Muscle of back (tissue), 13 donors: Measurements from ENCODE around the gene ZNF526. TPM values are rescaled to one million over a fixed set of nuclear protein-coding genes. Genes with fewer than 3 reads are reported as not detected.

Source experiments
- DNase-seq, 3 donors: peaks; one replicate each; pipeline versions ENCODE4 v3.0.0 to v3.0.0-alpha.2; 2013
- long read RNA-seq, 9 donors: transcript quantifications; one replicate each; lab custom pipeline, GENCODE V29; 2026
- polyA plus RNA-seq, 10 donors: library from polyadenylated mRNA; unstranded; fragments of 120-200 nt; gene quantifications; one replicate each; pipeline ENCODE4 v1.2.1, GENCODE V29; 2013; ENCODE audit not compliant: insufficient read length in 10 of 10

The ZNF526 gene, protein sequence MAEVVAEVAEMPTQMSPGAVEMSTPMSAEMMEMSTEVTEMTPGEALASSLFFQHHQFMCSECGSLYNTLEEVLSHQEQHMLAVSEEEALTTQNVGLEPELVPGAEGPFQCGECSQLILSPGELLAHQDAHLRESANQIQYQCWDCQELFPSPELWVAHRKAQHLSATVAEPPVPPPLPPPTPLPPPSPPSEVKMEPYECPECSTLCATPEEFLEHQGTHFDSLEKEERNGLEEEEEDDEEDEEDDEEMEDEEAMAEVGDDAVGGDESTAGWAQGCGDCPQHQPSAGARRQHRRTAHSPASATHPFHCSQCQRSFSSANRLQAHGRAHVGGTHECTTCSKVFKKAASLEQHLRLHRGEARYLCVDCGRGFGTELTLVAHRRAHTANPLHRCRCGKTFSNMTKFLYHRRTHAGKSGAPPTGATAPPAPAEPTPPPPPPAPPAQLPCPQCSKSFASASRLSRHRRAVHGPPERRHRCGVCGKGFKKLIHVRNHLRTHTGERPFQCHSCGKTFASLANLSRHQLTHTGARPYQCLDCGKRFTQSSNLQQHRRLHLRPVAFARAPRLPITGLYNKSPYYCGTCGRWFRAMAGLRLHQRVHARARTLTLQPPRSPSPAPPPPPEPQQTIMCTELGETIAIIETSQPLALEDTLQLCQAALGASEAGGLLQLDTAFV
- 1 to 10 TPM; 4.5 to 8.5 (median 5.9) TPM for polyA plus RNA-seq
- long read RNA-seq, donor 1, full-length matches to known transcripts = 3 of 3 reads
- long read RNA-seq, donor 1, partial matches to known transcripts = 0 of 3 reads
- long read RNA-seq, donor 1, other reads (novel, unspliced or antisense) = 0 of 3 reads
- long read RNA-seq, donor 2, full-length matches to known transcripts = 2 of 2 reads
- long read RNA-seq, donor 2, partial matches to known transcripts = 0 of 2 reads
- long read RNA-seq, donor 2, other reads (novel, unspliced or antisense) = 0 of 2 reads
- long read RNA-seq, donor 3 = 0 reads
- long read RNA-seq, donor 4 = 0 reads
- long read RNA-seq, donor 5, full-length matches to known transcripts = 3 of 3 reads
- long read RNA-seq, donor 5, partial matches to known transcripts = 0 of 3 reads
- long read RNA-seq, donor 5, other reads (novel, unspliced or antisense) = 0 of 3 reads
- long read RNA-seq, donor 6, full-length matches to known transcripts = 1 of 1 reads
- long read RNA-seq, donor 6, partial matches to known transcripts = 0 of 1 reads
- long read RNA-seq, donor 6, other reads (novel, unspliced or antisense) = 0 of 1 reads
- long read RNA-seq, donor 7, full-length matches to known transcripts = 1 of 1 reads
- long read RNA-seq, donor 7, partial matches to known transcripts = 0 of 1 reads
- long read RNA-seq, donor 7, other reads (novel, unspliced or antisense) = 0 of 1 reads
- long read RNA-seq, donor 8, full-length matches to known transcripts = 4 of 11 reads
- long read RNA-seq, donor 8, partial matches to known transcripts = 0 of 11 reads
- long read RNA-seq, donor 8, other reads (novel, unspliced or antisense) = 7 of 11 reads
- long read RNA-seq, donor 9, full-length matches to known transcripts = 1 of 1 reads
- long read RNA-seq, donor 9, partial matches to known transcripts = 0 of 1 reads
- long read RNA-seq, donor 9, other reads (novel, unspliced or antisense) = 0 of 1 reads

- DNase-seq = peak; percentile 98 to 99 (median 99)
Observed at GRCh38 chr19:42219812-42220750, at the start of gene ZNF526. ZNF526 (plus strand) TSS chr19:42220312; CDS start chr19:42224404, 4,092 bp downstream.

DNA sequence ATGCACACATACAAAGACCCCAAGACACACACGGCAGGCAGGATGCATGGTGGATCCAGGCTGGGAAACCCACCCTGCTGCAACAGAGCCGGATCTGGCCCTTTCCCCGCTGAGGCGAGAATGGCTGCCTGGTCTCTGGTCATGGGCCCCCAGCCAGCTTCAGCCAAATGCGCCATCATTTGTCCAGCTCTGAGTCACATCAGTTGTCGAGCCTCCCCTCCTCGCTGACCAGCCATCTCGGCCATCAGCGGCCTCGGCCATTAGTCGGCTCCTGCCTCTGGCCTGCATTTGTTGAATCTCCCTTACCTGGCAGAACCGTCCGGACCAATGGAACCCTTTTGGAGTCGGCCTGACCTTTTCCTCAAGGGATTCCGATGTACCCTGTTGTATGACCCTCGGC, 49.4 kb upstream of the ZNF526 start:
- no peak for DNase-seq

DNA sequence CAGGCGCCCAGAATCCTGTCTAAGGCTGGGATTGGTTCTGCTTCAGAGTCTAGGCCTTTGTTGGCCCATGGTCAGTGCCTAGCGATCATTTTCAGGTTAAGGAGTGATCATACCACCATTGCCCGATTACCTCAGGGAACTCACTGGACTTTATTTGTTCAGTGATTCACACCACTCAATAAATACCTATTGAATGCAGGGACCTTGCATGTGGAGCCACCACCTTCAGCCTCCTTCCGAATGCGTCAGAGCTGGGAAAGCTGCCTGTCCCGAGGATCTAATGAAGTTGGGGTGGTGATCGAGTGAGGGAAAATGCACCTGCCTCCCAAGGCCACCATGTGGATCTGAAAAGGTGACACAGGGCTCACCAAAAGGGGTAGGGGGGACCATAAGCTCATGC, 47.9 kb upstream of the ZNF526 start:
- DNase-seq = no peak

DNA sequence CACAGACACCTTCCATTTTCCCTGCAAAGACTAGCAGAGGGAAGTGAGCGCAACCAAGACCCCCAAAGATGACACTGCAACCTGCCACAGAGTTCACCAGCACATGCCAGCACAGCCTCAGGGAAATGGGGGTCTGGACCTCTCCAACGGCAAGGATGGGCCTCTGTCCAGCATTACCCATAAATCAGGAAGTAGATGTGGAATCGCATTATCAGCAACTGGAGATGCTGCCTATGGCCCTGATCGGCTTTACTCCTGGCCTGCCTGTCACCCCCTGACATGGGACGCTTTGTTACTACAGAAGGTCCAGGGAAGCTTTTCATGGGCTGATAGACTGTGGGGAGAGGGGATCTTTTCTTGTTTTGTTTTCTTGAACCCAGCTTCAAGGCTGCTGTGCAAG, 46.4 kb upstream of the ZNF526 start:
- DNase-seq = no peak

DNA sequence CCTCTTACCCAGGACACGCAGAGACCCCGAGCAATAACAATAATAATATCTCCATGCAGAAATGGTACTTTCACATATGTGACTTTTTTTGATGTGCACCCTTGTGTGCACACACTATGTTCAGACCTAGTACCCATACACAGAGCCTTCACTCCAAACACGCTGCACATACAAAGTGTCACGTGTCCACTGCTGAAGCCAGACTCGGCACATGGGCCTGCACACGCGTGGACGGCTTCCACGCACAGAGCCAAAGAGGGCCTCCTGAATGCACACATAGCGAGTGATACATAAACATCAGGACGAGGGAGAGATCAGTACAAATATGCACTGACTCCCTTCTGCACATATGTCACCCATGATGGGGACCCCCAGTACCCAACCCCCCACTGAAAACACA, 45.9 kb upstream of the ZNF526 start:
- no peak for DNase-seq

DNA sequence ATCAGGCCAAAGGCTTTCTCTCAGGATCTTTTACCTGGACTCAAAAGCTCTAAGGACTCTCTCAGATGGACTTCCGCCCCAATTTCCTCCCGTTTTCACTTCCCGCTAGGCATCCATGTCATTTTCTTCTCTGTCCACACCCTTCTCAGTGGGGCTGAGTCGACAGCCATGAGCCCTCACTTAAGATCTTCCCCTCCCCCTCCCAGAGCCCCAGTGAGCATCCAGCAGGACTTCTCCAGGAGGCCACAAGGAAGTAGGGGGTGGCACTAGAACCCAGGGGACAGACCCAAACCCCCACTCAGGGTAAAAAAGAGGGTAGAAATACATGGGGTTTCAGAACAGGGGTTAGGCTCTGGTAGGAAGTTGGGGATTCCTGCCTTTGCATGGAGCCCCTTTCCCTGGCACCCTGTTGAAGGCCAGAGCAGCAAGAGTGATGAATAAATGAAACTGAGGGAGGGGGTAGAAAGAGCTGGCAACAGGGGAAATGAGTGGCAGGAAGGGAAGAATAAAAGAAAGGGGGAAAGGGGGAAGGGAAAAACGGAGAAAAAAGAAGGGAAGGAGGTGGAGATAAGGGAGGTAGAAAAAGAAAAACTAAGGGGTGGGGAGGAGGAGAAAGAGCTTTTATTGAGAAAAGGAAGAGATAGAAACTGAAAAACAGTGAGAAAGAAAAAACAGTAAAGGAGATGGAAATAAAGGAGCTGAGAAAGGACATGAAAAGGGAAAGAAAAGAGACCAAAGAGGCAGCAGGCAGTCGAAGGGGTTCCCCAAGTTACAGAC, 45.0 kb upstream of the ZNF526 start:
- no peak for DNase-seq

DNA sequence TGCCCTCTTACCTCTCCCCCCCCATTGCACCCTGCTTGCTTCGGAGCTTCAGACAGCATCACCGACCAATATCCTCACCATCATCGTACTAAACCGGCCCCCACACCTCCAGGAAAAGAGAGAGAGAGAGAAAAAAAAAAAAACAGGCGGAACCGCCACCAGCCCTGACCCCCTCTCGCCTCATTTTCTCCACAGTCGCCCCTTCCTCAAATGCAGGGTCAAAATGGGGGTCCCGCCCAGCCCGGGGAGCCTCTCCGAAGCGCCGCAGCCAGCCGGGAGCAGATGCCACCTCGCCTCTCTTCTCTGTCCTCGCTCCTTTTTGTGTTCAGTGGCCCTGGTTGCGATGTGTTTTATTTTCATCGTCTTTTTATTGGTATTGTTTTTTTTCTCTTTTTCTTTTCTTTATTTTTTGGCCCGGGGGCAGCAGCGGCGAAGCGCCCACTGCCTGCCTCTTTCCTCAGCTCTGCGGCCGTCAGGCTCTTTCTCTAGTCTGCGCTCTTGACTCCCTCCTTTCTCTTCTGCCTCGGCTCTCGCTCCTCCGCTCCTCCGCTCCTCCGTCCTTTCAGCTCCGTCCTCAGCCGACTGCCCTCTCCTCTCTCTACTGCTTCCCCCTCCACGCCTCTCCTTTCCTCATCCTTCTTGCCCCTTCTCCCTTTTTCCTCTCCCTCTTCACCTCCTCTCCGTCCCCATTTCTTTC, 44.0 kb upstream of the ZNF526 start:
- DNase-seq = peak in 1 of 3 donors; percentile 48

DNA sequence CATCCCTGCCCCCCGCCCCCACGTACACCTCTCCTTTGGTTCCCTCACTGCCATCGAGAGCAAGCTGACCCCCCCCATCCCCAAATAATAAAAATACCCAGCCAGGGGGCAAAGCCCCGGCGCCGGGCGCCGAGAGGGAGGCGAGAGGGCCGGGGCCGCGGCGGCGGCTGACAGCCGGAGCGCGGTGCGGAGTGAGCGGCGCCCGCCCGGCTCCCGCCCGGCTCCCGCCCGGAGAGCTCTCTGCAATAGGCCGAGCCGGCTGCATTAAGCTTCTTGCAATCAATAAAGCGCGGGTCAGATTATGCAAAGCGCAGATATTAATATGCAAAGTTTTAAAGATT, 43.5 kb upstream of the ZNF526 start:
- DNase-seq = no peak

DNA sequence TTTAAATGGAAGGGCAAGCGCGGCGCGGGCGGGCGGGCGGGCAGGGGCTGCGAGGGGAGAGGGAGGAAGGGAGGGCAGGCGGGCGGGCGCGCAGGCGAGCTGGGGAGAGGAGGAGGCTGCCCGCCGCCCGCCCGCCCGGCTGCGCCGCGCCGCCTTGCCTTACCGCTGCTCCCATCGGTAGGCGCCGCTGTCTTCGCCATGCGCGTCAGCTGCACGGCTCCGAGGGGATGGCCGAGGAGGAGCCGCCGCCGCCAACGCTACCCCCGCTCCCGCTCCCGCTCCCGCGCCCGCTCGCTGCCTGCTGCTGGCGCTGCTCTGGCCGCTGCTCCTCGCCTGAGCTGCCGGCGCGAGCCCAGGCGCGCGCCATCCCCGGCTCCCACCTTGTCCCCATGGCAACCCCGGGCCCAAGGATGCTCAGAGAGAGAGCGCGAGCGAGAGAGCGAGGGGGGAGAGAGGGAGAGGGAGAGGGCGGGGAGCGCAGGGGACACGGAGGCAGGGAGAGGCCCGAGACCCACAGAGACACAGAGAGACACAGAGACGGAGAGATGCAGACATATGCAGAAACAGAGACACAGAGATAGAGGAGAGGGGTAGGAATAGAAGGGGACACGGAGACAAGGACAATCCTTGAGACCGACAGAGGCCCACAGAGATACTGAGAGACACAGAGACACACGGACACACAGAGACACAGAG, 43.0 kb upstream of the ZNF526 start:
- DNase-seq = peak; percentile 68 to 86 (median 72)

GRCh38 chr19:42177686-42178019, 42.5 kb upstream of the ZNF526 start:
- no peak for DNase-seq

GRCh38 chr19:42178791-42179674, 41.1 kb upstream of the ZNF526 start:
- DNase-seq = no peak

DNA sequence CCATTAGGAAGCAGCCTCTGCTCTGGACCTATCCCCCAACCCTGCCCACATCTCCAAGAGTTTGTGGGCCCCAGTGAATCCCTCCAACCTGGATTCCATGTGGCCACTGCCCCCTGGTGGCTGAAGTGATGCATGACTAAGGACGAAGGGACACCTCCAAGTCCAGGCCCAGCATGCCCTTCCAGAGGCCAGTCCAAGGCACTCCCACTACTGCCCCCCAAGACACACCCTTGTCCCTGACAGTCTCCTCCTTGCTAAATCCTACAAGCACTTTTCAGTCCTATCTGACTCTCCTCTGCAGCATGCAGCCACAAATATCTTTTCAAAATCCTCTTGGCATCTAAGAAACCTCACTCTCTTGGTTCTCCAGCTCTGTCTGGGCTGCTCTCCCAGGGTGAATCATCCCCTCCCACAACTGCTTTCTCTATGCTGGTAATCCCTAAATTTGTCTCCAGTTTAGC, 35.7 kb upstream of the ZNF526 start:
- peak; percentile 65 to 75 (median 68) for DNase-seq

- peak in 1 of 3 donors; percentile 12 for DNase-seq
Observed at GRCh38 chr19:42185277-42185676, 34.8 kb upstream of the ZNF526 start.

GRCh38 chr19:42188665-42189064, 31.4 kb upstream of the ZNF526 start:
- no peak for DNase-seq

DNA sequence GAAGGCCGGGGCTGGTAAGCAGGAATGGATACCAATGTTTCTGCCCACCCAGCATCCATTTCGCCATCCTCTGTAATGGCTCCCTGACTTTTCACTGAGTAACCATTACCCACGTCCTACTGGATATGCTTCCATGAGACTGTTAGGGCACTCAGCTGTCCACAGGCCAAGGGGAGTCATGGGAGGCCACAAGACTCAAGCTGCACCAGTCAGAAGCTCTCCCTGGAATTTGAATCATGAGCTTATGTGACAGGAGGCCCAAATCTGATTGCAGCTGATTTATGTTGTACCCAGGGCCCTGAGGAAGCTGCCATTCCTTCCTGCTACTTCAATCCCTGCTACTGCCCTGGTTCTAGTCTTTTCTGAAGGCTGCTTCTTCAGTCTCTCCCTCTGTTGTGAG, 31.0 kb upstream of the ZNF526 start:
- DNase-seq = no peak

- no peak for DNase-seq
Observed at GRCh38 chr19:42191330-42191729, 28.8 kb upstream of the ZNF526 start.

DNA sequence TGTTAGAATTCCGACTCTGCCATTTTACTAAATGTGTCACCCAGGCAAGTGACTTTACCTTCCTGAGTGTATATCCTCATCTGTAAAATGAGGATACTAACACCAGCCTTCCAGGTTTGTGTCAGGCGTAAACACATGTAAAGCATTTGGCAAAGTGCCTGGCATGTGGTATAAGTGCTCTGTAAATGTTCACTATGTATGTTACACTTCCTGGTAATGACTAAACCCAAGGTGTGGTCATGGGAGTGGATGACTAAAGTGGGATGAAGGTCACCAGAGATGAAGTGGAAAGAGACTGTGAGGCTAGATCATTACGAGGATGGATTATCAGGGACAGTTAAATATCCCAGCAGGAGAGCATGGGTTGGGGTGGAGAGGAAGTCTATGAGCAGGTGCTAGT, 28.3 kb upstream of the ZNF526 start:
- peak in 1 of 3 donors; percentile 39 for DNase-seq
